HEK293T (cell line): Measurements from ENCODE around the gene SRP68.

Source experiments
- FOXK2 ChIP-seq: fragments of 450-650 bp; IDR thresholded peaks from 2 replicates; pipeline ENCODE4 v1.6.1; 2016; ENCODE audit warnings: mild to moderate bottlenecking
- HDGF ChIP-seq: fragments of 450-650 bp; IDR thresholded peaks from 2 replicates; pipeline ENCODE4 v1.6.1; 2017; ENCODE audit warnings: antibody characterized with exemption, borderline replicate concordance
- NFRKB ChIP-seq: fragments of 450-650 bp; IDR thresholded peaks from 2 replicates; pipeline ENCODE4 v1.6.1; 2016; ENCODE audit warnings: mild to moderate bottlenecking, moderate library complexity
- SP1 ChIP-seq: fragments of 450-650 bp; IDR thresholded peaks from 2 replicates; pipeline ENCODE4 v1.6.1; 2017
- ZNF384 ChIP-seq: fragments of 450-650 bp; IDR thresholded peaks from 2 replicates; pipeline ENCODE4 v1.6.1; 2016

DNA sequence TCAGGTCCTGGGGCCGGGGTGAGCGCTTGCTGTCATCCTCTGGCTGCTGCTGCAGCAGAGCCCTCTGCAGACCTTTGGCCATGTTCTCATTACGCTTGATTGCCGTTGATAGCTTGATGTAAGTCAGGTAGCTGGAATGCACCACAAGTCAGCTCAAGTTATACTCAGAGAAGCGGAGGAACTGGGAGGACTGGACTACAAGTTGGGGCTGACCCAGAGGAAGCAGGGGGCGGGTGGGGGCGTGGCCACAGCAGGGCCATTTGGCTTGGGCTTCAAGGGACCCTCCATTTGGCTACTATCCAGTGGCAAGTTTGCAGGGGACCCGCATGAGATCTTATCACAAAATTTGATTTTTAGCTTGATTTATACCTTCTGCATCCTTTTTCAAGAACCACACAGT lies 26.3 kb downstream of the SRP68 start:
- no peak for TF ChIP-seq SP1
- TF ChIP-seq FOXK2 = no peak
- no peak for TF ChIP-seq NFRKB
- no peak for TF ChIP-seq ZNF384
- TF ChIP-seq HDGF = no peak
